A375 (cell line): ENCODE measurements around the gene RBMXL2. TPM values are rescaled to one million over a fixed set of nuclear protein-coding genes. Genes with fewer than 3 reads are reported as not detected.

Source experiments
- total RNA-seq: library from RNA; depleted of rRNA; stranded (reverse); fragments of >200 nt; shearing (Covaris generic); gene quantifications from 2 replicates; pipeline ENCODE4 v1.2.3, GENCODE V29; 2014; rRNA removed

RBMXL2 gene
- total RNA-seq = 0.11 TPM in 1 of 2 replicates, not detected in the other

GRCh38 chr11:7088921-7089320, at the start of gene RBMXL2:
RBMXL2 (plus strand) TSS chr11:7088998; CDS start chr11:7089121, 123 bp downstream.

Other genes starting within 250 kb of the RBMXL2 start
- gene OR10A5, start 243.3 kb upstream of the RBMXL2 start, total RNA-seq = not detected in 2 replicates
- not detected in 2 replicates for gene OR10A2, start 225.9 kb upstream of the RBMXL2 start, total RNA-seq
- gene OR10A4, start 212.4 kb upstream of the RBMXL2 start, total RNA-seq = not detected in 2 replicates
- gene OR2D2, start 196.5 kb upstream of the RBMXL2 start, total RNA-seq = 0.40 TPM in 1 of 2 replicates, not detected in the other
- not detected in 2 replicates for gene OR2D3, start 168.0 kb upstream of the RBMXL2 start, total RNA-seq
- 4.3 and 4.8 TPM in 2 replicates for gene ZNF215, start 162.6 kb upstream of the RBMXL2 start, total RNA-seq
- 1.3 and 5.1 TPM in 2 replicates for gene ZNF214, start 68.7 kb upstream of the RBMXL2 start, total RNA-seq
- gene NLRP14, start 68.5 kb upstream of the RBMXL2 start, total RNA-seq = 0.19 TPM in 1 of 2 replicates, not detected in the other
- not detected in 2 replicates for gene SYT9, start 162.9 kb downstream of the RBMXL2 start, total RNA-seq